Erythroblast (primary cell): ENCODE measurements around the gene PTGES3.

Experiments
- DNase-seq, 2 experiments: peaks; one replicate each; lab custom pipeline; 2025; lab: John Stamatoyannopoulos, UW
- GATA1 ChIP-seq: IDR thresholded peaks from 2 replicates; pipeline ENCODE4 v1.6.1; 2011; ENCODE audit warnings: low read depth, mild to moderate bottlenecking, control low read depth, low read length, moderate library complexity
- POLR2A ChIP-seq: IDR thresholded peaks from 2 replicates; pipeline ENCODE4 v1.6.1; 2011; ENCODE audit warnings: mild to moderate bottlenecking, low read length

The PTGES3 gene

DNA sequence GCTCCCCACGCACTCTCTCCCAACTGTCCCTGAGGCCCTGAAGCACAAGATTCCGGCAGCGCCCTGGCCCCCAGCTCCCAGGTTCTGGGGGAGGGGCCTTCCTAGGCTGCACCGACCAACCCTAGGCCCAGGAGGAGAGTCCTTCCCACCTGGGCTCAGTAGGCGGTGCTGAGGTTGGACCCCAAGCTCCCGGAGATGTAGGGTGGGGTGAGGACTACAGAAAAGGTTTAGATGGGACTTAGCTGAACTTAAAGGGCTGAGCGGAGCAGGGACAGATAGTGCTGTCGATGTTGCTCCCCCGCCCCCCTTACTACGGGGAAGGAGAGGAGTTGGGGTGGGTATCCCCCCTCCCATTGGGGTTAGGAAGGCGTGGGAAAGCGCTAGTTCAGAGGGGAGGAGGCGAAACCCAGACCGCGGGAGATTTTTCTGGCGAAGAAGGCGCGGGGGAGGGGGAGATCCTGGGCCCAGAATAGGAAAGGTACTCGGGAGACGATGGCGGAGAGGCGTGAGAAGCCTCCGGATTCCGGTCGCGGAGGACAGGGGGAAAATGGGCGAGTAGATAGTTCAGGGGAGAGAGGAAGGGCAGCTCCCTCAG is 53.7 kb downstream of the PTGES3 start:
- peak; percentile 38 to 61 for DNase-seq
- no peak for TF ChIP-seq POLR2A

DNA sequence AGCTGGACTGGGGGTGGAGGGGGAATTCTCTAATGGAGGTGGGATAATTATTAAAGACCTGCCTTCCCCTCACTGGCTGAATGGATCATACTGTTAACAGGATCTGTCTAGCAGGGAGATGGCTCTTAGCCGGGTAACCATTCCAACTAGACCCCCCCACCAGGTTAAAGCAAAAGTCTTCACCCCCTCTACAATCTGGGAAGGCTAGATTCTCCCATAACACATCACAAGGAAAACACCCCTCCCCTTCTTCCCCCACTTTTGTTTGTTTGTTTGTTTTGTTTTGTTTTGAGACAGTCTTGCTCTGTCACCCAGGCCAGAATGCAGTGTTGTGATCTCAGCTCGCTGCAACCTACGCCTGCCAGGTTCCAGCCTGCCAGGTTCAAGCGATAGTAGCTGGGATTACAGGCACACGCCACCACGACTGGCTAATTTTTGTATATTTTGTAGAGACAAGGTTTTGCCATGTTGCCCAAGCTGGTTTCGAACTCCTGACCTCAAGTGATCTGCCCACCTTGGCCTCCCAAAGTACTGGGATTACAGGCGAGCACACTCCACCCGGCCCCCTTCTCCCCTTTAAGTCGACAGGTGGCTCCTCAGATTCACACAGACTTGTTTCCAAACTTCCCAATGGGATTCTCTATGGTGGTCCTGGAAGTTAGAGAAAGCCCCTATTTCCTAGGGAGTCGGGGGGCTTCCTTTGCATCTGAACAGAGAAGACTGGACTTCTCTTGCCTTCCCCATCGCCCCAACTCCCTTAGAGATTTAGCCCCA is 54.4 kb downstream of the PTGES3 start:
- DNase-seq, result peak in 1 of 2 experiments; percentile 35
- TF ChIP-seq GATA1, result no peak
- no peak for TF ChIP-seq POLR2A

DNA sequence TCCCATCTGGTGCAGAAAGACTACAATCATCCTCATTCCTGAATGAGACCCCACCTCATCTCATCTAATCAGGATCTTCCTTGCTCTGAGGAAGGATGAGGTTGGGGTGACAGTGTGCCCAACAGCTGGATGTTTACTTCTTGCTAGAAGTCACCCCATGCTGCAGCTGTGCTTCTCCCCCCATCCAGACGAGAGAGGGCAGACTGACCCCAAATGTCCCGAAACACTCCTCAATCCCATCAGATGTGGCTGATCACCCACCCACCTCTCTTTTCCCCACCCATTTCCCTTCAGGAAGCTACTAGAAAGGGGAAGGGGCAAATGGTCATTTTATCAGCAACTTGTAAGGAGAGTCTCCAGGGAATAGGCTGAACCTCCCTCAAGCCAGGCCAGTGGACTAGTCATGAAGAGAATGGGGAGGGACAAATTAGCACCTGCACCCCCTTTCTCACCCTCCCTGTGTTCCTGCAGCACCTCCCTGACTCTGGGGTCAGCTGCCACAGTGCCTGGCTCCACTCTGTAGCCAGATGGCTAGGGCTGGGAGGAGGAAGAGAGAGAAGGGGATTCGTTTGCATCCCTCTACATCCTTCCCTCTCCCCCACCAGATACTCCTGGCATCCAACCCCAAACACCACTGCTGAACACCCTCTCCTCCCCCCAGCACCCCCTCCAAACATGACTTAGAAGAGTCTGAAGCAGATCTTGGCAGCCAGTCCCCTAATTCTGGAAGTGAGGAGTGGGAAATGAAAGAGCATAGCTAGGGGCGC is 55.2 kb downstream of the PTGES3 start:
- DNase-seq, result peak; percentile 23 to 49
- TF ChIP-seq GATA1 (no peak), POLR2A (no peak)

DNA sequence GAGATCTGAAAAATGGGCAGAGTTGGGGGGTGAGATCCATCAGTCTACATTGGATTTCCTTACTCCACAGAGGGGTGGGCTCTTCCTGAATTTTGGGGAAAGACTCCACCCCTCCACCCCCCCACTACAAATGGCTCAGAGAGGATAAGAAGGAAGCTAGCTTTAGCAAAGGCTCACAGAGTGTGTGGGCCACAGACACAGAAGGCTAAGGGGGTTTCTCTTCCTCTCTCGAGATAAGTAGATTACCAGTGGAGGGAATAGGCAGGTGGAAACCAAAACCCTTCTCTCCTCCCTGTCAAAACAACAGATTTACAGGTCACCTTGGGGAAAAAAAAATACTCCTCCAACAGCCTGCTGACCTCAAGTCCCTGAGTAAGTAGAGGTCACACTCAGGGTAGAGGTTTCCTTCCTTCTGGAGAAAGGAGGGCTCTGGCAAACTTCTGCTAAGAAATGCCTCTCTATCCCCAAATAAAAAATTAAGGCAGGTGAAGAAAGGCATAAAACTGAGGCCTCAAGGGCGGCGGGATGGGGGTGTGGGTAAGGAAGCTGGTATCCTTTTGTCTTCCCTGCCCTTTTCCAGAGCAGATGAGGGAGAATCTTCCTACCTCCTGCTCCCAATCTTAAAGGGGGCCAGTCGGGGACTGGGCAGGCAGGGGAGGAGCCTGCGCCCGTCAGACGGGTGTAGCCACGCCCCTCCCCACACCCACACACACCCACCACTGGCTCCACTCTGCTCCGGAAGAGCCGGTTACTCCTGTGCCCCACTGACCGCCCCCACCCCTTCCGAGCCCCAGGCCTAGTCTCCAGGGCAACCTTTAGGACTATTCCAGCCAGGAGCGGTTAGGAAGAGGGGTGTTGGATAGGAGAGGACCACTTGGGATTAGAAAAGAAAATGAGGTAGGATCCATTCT is 56.0 kb downstream of the PTGES3 start:
- DNase-seq, result peak; percentile 77 to 86

GRCh38 chr12:56630180-56630632 is 57.9 kb downstream of the PTGES3 start, which contains the start of gene BAZ2A:
TSS of gene BAZ2A (minus strand) at chr12:56630326. CDS start at chr12:56617530, 12,796 bp downstream.
- TF ChIP-seq GATA1 (no peak), POLR2A (no peak)

More for the DNA sequence above, 56.0 kb downstream of the PTGES3 start:
- TF ChIP-seq GATA1, result no peak
- no peak for TF ChIP-seq POLR2A

DNA sequence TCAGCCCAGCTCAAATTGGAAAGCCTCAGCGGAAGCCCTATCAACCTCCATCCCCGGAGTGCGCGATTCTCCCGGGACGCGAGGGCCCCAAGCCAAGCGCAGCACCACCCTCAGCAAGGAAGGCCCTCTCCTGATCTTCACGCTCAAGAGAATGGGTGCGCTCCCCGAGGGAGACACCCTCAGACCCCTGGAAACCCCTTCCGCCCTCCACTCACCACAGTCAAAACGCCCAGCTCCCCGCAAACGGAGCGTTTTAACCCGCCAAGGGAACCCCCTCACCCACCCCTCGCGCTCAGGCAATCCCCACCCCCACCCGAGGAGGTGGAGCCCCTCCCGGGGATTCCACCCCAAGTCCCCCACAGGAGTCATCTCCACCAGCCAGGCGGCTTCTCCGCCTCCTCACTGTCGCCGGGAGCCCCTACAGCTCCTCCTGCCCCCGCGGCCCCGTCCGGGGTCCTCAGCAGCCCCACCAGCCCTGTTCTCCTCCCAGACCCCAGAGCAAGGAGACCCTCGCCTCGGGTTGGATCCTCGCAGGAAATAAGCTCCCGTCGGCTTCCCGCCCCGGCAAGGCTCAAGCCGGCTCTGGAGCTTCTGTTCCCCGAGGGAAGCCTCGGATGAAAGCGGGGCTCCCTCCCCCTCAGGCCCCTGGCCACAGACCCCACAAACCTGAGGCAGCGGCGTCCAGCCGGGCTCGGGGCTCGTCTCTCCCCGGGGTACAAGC is 58.5 kb downstream of the PTGES3 start:
- DNase-seq, result peak; percentile 32 to 57
- TF ChIP-seq GATA1 (no peak), POLR2A (no peak)

More at GRCh38 chr12:56630180-56630632, 57.9 kb downstream of the PTGES3 start, which contains the start of gene BAZ2A:
- DNase-seq, result peak; percentile 87 to 90

- no peak for TF ChIP-seq POLR2A
- no peak for TF ChIP-seq GATA1
- peak; percentile 60 to 72 for DNase-seq
Measured at GRCh38 chr12:56628671-56629458, 59.2 kb downstream of the PTGES3 start.

DNA sequence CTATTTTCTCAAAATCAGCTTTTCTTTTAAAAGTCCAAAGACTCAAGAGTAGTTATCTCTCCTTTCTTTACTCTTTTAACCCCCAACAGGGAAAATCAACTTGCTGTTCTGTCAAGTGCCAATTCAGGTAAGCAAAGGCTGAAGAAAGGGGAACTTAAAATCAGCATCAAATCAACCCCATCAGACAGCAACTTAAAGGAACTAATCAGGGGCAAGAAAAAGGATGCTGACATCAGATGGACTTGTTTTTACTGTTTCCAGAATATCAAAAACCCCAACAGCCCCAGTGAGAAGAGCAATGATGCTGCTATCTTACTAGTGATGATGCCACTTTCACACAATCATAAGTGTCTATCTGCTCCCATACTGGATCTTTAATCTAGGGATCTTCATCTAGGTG is 61.4 kb downstream of the PTGES3 start:
- no peak for DNase-seq

DNA sequence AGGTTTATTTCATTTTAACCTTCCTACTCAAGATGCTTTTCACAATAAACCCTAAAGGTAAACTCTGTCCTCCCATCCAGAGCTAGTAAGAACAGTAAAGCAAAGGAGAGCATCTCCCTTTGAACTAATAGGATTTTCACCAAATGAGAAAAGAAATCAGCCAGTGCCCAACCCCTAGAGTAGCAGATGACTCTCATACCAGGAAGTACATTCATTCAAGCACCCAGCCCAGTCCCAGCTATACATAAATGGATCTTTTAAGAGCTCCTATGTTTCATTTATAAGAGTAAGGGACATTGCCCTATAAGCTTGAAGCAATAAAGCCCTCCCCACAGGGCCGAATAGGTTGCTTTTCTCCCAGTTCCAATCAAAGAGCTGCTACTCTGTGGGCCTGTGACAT is 65.5 kb downstream of the PTGES3 start:
- no peak for DNase-seq
- TF ChIP-seq POLR2A, result no peak

More for the DNA sequence above, 61.4 kb downstream of the PTGES3 start:
- no peak for TF ChIP-seq GATA1
- TF ChIP-seq POLR2A, result no peak

DNA sequence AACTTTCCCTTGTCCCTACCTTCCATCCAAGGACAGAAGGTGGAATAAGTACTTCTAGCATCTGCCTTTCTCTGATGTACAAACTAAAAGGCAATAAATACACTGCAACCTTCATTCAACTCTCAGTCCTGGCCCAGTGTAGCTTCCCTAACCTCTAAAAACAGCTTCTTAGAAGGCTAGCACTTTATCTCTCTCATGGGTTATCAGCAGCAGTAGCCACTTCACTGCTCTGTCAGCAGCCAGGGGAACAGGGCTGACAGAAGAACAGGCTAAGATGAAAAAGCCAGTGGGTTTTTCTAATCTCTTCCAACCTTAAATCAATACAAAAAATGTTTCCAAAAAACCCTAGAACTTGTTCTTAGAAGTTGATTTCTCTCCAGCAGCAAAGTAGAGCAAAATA is 71.2 kb downstream of the PTGES3 start:
- peak; percentile 51 for DNase-seq

DNA sequence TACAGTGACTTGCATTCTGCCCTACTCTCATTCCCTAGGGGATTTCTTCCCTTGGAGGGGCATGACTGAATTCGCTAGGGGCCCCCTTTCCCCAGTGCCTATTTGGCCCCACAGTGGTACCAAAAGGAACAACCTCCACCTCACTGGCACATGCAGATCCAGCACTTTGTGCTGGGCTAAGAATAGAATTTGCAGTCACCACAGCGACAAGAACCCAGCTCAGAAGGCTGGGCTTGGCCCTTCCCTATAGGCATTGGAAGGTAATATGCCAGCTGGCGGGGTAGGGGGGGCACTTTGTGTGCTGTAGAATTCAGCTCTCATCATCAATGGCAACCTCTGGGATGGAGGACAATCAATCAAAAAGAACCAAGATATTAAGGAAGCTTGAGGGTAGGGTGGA is 71.8 kb downstream of the PTGES3 start:
- TF ChIP-seq POLR2A, result no peak
- TF ChIP-seq GATA1, result no peak

More for the DNA sequence above, 71.2 kb downstream of the PTGES3 start:
- TF ChIP-seq GATA1, result no peak
- TF ChIP-seq POLR2A, result no peak

More for the DNA sequence above, 71.8 kb downstream of the PTGES3 start:
- no peak for DNase-seq
